IPS-18c (cell line): ENCODE measurements around the gene SMIM38.

Experiments
- H3K4me3 ChIP-seq: 2 replicates; pipeline ENCODE4 v1.7.0; 2013; ENCODE audit warnings: low read depth, mild to moderate bottlenecking, low read length, moderate library complexity; ENCODE audit not compliant: insufficient read depth
- H3K9me3 ChIP-seq: one replicate; pipeline ENCODE4 v1.6.1; 2013; ENCODE audit warnings: mild to moderate bottlenecking, low read length, moderate library complexity; ENCODE audit not compliant: control insufficient read depth, insufficient read depth

The SMIM38 gene

GRCh38 chr11:69165775-69166174 is 10.0 kb downstream of the SMIM38 start:
- H3K9me3 ChIP-seq, result no peaks in the 10 kb centered on the region
- H3K4me3 ChIP-seq, result no peak overlapping the region

- Histone ChIP-seq H3K9me3 (peaks cover 4% of the 10 kb centered on the region), H3K4me3 (no peak overlapping the region)
Measured at GRCh38 chr11:69166218-69167115, 10.7 kb downstream of the SMIM38 start.

- Histone ChIP-seq H3K4me3 (no peak overlapping the region), H3K9me3 (peaks cover 5% of the 10 kb centered on the region)
Measured at GRCh38 chr11:69167130-69167915, 11.6 kb downstream of the SMIM38 start.

GRCh38 chr11:69167916-69168691 is 12.4 kb downstream of the SMIM38 start:
- H3K9me3 ChIP-seq, result peaks cover 5% of the 10 kb centered on the region
- H3K4me3 ChIP-seq, result no peak overlapping the region

GRCh38 chr11:69169479-69169878 is 13.7 kb downstream of the SMIM38 start:
- Histone ChIP-seq H3K4me3 (no peak overlapping the region), H3K9me3 (peaks cover 5% of the 10 kb centered on the region)

GRCh38 chr11:69170704-69171103 is 15.0 kb downstream of the SMIM38 start:
- Histone ChIP-seq H3K4me3 (no peak overlapping the region), H3K9me3 (peaks cover 5% of the 10 kb centered on the region)

- Histone ChIP-seq H3K4me3 (no peak overlapping the region), H3K9me3 (peaks cover 5% of the 10 kb centered on the region)
Measured at GRCh38 chr11:69171476-69172240, 15.9 kb downstream of the SMIM38 start.

- Histone ChIP-seq H3K4me3 (no peak overlapping the region), H3K9me3 (peaks cover 5% of the 10 kb centered on the region)
Measured at GRCh38 chr11:69172674-69173073, 16.9 kb downstream of the SMIM38 start.

GRCh38 chr11:69173331-69173730 is 17.6 kb downstream of the SMIM38 start:
- H3K4me3 ChIP-seq, result no peak overlapping the region
- H3K9me3 ChIP-seq, result peaks cover 5% of the 10 kb centered on the region

GRCh38 chr11:69173925-69174581 is 18.3 kb downstream of the SMIM38 start:
- H3K9me3 ChIP-seq, result peaks cover 5% of the 10 kb centered on the region

GRCh38 chr11:69174841-69175240 is 19.1 kb downstream of the SMIM38 start:
- Histone ChIP-seq H3K4me3 (no peak overlapping the region), H3K9me3 (peaks cover 5% of the 10 kb centered on the region)

More at GRCh38 chr11:69173925-69174581, 18.3 kb downstream of the SMIM38 start:
- no peak overlapping the region for H3K4me3 ChIP-seq

- Histone ChIP-seq H3K9me3 (no peaks in the 10 kb centered on the region), H3K4me3 (no peak overlapping the region)
Measured at GRCh38 chr11:69178819-69179482, 23.2 kb downstream of the SMIM38 start.

GRCh38 chr11:69180226-69180625 is 24.5 kb downstream of the SMIM38 start:
- Histone ChIP-seq H3K4me3 (no peak overlapping the region), H3K9me3 (no peaks in the 10 kb centered on the region)

- no peaks in the 10 kb centered on the region for H3K9me3 ChIP-seq
- no peak overlapping the region for H3K4me3 ChIP-seq
Measured at GRCh38 chr11:69180726-69181125, 25.0 kb downstream of the SMIM38 start.

- H3K4me3 ChIP-seq, result no peak overlapping the region
- no peaks in the 10 kb centered on the region for H3K9me3 ChIP-seq
Measured at GRCh38 chr11:69183613-69184012, 27.9 kb downstream of the SMIM38 start.
